Brain microvascular endothelial cell (primary cell): Measurements from ENCODE around the gene UNKL.

Experiments
- DNase-seq: peaks from one replicate; pipeline ENCODE4 v3.0.0-alpha.2; 2020
- H3K27ac ChIP-seq: fragments of 250-450 bp; sonication (Bioruptor Pico); 2 replicates; pipeline ENCODE4 v1.5.1; 2020; ENCODE audit warnings: mild to moderate bottlenecking, moderate library complexity
- H3K27me3 ChIP-seq: fragments of 250-450 bp; sonication (Bioruptor Pico); replicated peaks from 2 replicates; pipeline ENCODE4 v1.5.1; 2020; ENCODE audit warnings: mild to moderate bottlenecking
- H3K36me3 ChIP-seq: fragments of 250-450 bp; sonication (Bioruptor Pico); replicated peaks from 2 replicates; pipeline ENCODE4 v1.5.1; 2020; ENCODE audit warnings: mild to moderate bottlenecking
- H3K4me3 ChIP-seq: 2 replicates; pipeline ENCODE4 v1.5.1; 2011; ENCODE audit warnings: low read depth, mild to moderate bottlenecking, control low read depth, low read length, moderate library complexity
- in situ Hi-C: cut with HindIII; loops from 2 replicates; pipeline ENCODE4 v1.10.0; 2017; ENCODE audit warnings: low sequenced_read_pairs, low pct_ligation_motif_present
- TF ChIP-seq, protein P1 (sequence below): IDR thresholded peaks from 2 replicates; pipeline ENCODE4 v1.5.1; 2011; ENCODE audit warnings: low read depth, mild to moderate bottlenecking, moderate library complexity, low read length, control low read depth, inconsistent platforms; ENCODE audit errors: missing control alignments

The UNKL gene

DNA sequence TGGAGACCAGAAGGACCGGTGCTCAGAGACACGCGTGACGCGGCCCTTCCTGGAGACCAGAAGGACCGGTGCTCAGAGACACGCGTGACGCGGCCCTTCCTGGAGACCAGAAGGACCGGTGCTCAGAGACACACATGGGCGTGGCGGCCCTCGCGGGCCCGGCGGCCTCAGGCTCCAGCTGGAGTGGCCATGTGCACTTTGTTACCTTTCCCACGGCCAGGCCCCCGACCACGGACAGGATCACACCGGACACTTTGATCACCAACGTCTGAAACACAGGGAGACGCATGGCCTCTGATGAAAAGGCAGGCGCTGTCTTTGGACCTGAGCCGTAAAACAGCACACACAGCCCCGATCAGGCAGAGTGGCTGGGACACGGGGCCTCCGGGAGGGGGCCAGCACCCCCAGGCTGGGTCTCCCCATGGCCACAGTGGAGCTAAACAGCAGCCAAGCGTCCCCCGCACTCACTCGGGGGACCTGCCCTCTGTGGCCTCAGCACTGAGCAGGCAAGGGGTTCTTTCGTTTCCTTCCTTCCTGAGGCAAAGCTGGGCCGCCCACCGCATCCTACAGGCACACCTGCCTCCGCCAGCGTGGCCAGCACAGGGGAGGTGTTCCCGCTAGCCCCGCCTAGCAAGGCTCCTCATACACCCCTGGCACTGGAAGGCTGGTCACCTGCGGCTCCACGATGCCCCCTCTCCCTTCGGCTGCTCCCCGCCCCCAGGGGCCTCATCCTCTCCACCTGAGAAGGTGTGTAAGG, 43.2 kb upstream of the UNKL start:
- H3K27ac ChIP-seq = no peak overlapping the region
- TF ChIP-seq, protein P1, sequence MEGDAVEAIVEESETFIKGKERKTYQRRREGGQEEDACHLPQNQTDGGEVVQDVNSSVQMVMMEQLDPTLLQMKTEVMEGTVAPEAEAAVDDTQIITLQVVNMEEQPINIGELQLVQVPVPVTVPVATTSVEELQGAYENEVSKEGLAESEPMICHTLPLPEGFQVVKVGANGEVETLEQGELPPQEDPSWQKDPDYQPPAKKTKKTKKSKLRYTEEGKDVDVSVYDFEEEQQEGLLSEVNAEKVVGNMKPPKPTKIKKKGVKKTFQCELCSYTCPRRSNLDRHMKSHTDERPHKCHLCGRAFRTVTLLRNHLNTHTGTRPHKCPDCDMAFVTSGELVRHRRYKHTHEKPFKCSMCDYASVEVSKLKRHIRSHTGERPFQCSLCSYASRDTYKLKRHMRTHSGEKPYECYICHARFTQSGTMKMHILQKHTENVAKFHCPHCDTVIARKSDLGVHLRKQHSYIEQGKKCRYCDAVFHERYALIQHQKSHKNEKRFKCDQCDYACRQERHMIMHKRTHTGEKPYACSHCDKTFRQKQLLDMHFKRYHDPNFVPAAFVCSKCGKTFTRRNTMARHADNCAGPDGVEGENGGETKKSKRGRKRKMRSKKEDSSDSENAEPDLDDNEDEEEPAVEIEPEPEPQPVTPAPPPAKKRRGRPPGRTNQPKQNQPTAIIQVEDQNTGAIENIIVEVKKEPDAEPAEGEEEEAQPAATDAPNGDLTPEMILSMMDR = no peak
- H3K36me3 ChIP-seq = peaks cover 34% of the 10 kb centered on the region
- no peak for DNase-seq
- no peak overlapping the region for H3K4me3 ChIP-seq
- H3K27me3 ChIP-seq = no peaks in the 10 kb centered on the region
- in situ Hi-C loops = no loop called here

- no peak overlapping the region for H3K27ac ChIP-seq
- H3K36me3 ChIP-seq = peaks cover 41% of the 10 kb centered on the region
- DNase-seq = no peak
- no peak overlapping the region for H3K4me3 ChIP-seq
- TF ChIP-seq, protein P1 = no peak
- no peaks in the 10 kb centered on the region for H3K27me3 ChIP-seq
- in situ Hi-C loops = no loop called here
Measured at GRCh38 chr16:1456951-1457350, 42.4 kb upstream of the UNKL start.

- no peak for DNase-seq
- H3K27ac ChIP-seq = no peak overlapping the region
- in situ Hi-C loops = no loop called here
- H3K4me3 ChIP-seq = no peak overlapping the region
- no peaks in the 10 kb centered on the region for H3K27me3 ChIP-seq
- H3K36me3 ChIP-seq = peaks cover 43% of the 10 kb centered on the region
- TF ChIP-seq, protein P1 = no peak
Measured at GRCh38 chr16:1455190-1456171, 41.0 kb upstream of the UNKL start.

DNA sequence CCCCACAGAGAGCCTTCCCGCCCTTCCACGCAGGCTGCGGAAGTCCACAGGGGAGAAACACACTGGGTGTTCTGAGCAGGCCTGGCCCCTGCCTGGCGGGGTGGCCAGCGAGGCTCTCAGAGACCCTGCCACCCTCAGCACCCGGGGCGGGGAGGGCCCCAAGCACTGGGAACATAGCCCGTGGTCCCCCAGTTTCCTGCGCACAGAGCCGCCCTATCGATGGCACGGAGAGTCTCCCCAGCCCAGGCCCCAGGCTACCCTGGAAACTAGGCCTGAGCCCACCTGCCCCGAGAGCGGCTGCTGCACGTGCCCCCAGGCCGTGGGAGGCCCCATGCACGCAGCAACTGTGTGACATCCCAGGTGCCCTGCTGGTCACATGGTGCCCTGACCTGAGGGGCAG, 40.1 kb upstream of the UNKL start:
- no peak for DNase-seq
- H3K4me3 ChIP-seq = no peak overlapping the region
- in situ Hi-C loops = no loop called here
- H3K27ac ChIP-seq = no peak overlapping the region
- peaks cover 38% of the 10 kb centered on the region for H3K36me3 ChIP-seq
- TF ChIP-seq, protein P1 = no peak
- no peaks in the 10 kb centered on the region for H3K27me3 ChIP-seq

- TF ChIP-seq, protein P1 = no peak
- in situ Hi-C loops = no loop called here
- no peak overlapping the region for H3K4me3 ChIP-seq
- peaks cover 38% of the 10 kb centered on the region for H3K36me3 ChIP-seq
- no peaks in the 10 kb centered on the region for H3K27me3 ChIP-seq
- no peak for DNase-seq
- H3K27ac ChIP-seq = no peak overlapping the region
Measured at GRCh38 chr16:1453316-1453715, 38.8 kb upstream of the UNKL start.
